TTC549 (cell line): ENCODE data around the gene MAP1LC3B.
"Not testable (repeated sequence)": the region's sequence is repeated elsewhere in the genome, so short reads cannot be mapped to it uniquely, and the experiment has no call there.

Experiments used
- FAIRE-seq: peaks from 2 replicates; lab custom pipeline; 2012; peaks lifted over from hg19 to GRCh38; lab: Jason Lieb, UNC

The MAP1LC3B gene

DNA sequence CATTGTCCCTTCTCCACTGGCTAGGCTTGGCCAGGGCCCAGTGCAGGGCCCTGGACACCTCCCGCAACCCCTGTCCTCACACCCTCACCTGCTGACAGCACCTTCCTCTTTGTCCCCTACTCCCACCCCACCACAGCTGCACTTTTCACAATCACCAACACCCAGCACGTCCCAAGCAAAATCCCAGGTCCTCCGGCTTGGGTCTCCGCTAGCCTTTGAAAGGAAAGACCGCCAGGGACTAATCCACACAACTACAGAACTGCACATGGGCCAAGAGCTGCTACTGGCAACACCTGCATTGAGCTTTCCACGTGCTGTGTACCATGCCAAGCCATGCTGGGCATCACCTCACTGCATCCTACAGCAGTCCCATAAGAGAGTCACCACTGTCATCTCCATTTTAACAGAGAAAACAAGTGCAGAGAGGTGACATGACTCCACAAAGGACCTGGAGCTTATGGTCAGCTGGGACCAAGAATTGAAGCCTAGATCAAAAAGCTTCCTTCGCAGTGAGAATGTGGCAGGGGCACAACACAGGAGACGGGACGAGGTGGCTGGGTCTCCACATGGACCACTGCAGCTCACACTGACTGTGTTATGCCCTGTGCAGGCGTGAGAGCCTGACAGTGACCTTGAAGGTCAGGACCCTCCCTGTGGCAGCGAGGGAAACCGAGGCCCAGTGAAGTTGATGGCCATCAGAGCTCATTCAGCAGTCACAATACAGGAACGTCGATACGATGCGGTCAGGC is 31.1 kb upstream of the MAP1LC3B start:
- FAIRE-seq = no peak

DNA sequence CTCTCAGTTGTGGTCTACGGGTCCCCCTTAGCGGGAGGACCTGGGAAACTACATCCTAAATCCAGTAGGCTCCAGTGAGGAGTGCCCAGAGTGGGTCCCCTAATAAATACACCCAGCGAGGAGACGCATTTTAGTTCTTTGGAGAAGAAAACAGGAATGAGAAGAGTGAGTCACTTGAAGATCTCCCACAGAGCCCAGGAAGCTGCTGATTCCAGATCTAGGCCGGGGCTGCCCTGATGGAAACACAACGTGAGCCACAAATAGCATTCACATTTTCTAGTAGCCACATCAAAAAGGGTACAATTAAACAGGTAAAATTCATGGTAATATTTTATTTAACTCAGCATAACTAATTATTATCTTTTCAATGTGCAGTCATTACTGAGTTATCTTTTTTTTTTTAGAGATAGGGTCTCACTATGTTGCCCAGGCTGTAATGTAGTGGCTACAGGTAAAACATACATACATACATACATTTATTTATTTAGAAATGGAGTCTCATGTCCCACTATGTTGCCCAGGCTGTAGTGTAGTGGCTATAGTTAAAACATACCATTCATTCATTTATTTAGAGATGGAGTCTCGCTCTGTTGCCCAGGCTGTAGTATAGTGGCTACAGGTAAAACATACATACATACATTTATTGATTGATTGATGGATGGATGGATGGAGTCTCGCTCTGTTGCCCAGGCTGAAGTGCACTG is 30.1 kb upstream of the MAP1LC3B start:
- no peak for FAIRE-seq

DNA sequence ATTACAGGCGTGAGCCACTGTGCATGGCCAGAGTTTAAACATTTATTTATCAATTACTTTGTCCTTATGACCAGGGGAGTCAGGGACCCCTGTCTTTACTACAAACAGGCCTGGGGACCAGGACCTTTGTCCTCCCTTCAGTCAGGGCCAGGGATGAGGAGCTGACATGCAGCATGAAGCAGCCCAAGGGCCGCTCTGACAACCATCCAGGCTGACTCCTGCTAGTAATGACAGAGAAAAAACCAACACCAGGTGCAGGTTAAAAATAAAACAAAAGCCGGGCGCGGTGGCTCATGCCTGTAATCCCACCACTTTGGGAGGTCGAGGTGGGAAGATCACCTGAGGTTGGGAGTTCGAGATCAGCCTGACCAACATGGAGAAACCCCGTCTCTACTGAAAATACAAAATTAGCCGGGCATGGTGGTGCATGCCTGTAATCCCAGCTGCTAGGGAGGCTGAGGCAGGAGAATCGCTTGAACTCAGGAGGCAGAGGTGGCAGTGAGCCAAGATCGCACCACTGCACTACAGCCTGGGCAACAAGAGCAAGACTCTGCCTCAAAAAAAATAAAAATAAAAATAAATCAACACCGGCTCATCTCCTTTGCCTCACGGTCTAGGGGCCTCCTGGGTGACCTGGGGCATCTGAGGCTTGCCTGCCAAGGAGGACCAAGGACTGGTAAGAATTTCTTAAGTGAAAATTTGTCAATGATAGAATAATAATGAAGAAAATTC is 29.1 kb upstream of the MAP1LC3B start:
- not testable (repeated sequence) for FAIRE-seq

DNA sequence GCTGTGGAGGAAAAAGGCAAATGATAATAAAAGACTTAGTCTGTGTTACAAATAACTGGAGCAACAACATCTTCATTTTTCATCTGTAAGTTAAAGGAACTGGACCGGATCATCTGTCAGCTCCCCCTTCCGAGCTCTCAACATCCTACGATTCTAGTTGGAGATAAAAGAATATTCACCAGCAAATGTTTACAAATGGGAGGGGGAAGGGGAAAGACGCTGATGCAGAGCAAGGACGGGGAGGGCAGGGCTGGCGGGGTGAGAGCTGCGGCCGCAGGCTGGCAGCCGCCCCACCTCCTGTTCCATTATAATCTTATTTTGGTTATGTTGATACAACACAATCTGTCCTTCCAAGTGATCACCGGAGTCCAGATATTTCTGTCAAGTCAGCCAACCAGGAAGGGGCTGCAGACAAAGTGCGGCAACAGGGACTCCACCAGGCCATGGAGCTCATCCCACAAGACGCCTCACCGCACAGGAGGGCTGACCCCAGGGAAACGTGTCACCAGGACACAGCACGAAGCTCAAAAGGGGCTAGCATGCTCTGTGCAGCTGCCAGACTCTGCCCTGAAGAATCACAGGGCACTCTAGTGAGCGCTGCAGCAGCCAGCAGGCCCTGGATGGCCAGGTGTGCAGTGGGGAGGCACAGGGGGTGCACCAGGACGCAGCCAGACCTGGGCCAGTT is 28.2 kb upstream of the MAP1LC3B start:
- no peak for FAIRE-seq

DNA sequence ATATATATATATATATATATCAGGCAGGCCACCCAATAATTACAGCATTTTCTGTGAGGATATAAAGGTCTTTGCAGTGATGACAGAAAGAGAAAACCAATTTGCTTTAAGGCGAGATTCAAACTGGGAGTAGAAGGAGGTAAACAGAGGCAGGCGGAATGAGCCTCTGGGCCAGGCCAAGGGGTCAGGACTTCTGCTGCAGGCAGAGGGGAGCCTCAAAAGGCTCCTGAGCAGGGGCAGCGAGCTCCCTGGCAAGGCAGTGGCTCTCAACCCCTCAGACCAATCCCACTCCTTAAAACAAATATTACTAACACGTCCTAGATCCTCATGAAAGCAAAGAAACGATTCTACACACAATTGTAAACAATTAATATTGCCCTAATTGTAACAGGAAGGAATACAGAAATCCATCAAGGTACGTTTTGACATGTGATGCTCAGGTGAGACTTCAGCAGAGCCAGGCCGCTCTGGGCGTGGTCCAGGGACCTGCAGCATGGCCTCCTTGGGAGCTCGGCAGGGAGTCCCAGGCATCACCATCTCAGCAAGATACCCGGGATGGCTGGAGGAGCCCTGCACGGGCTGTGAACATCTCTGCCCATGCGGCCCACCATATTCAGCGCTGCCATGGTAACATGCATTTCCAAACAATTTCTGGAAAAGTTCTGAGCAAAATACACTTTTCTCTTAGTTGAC is 27.0 kb upstream of the MAP1LC3B start:
- FAIRE-seq = no peak

DNA sequence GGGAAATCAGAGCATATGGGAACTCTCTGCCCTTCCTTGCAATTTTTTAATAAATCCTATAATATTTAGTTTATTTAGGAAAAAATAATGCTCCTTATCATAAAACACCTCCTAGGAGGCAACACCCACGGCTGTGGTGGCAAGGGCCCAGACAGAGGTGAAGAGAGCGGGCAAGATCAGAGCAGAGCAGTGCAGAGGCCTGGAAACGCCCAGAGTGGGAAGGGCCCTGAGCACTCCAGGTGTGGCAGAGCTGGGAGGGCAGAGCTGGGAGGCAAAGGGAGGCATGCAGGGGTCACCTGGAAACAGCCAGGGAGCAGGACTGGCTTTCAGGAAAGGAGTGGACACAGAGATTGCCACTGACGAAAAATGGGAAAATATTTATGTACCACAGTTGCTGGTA is 25.8 kb upstream of the MAP1LC3B start:
- no peak for FAIRE-seq

DNA sequence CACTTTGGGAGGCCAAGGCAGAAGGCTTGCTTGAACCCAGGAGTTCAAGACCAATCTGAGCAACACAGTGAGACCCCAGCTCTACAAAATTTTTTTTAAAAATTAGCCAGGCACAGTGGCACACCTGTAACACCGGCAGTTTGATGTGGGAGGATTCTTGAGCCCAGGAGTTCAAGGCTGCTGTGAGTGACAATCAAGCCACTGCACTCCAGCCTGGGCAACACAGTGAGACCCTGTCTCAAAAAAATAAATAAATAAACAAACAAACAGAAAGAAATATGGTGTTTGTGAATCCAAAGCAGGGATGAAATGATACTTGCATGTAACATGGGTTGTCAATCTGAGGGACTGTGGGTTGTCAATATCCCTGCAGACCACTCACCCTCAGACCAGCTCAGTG is 25.2 kb upstream of the MAP1LC3B start:
- FAIRE-seq = no peak

DNA sequence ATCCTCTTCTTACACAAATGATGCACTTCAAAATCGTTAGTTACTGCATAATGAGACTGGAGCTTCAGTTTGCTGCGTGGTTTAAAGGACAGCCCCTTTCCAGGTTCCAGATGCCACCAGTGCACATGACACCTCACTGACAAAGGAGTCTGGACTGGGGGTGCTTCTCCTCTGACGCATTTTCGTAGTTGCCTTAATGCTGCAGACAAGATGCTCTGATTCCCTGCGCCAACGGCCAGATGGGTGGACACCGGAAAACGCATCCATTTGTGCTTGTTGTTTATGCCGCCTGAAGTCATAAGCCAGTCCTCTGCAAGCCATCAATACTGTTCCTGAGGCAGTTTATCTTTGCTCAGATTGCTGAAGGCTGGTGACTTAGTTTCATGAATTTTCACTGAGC is 24.6 kb upstream of the MAP1LC3B start:
- no peak for FAIRE-seq

DNA sequence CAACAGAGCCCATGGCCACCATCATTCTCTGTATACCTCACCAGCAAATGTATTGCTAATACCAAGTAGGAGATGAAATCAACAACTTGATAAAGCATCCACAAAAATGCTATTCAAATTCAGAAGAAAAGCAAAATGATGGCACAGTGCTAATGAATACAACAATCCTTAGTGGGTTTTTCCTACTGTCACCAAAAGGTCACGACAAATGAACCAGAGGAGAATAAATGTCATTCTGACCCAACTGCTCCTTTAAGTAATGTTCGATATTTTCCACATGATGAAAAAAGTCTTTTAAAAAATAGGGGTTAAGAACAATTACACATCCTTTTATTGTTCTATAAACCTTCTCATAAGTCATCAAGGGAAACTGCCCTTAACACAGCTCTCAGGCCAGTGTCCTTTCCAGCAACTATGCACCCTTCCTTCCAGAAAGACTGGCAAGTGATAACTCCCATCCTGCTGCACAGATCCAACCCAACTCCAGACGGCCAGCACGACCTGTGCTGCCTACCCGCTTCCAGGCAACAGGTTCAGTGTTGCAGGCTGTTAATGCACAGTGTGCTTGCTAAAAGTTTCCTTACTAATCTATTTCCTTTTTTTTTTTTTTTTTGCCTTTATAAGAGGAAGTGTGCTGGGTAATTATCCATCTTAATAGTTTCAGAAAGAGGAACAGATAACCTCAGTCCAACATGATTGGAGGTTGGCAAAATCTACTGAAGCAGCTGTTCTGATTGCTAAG is 23.9 kb upstream of the MAP1LC3B start:
- FAIRE-seq = no peak

DNA sequence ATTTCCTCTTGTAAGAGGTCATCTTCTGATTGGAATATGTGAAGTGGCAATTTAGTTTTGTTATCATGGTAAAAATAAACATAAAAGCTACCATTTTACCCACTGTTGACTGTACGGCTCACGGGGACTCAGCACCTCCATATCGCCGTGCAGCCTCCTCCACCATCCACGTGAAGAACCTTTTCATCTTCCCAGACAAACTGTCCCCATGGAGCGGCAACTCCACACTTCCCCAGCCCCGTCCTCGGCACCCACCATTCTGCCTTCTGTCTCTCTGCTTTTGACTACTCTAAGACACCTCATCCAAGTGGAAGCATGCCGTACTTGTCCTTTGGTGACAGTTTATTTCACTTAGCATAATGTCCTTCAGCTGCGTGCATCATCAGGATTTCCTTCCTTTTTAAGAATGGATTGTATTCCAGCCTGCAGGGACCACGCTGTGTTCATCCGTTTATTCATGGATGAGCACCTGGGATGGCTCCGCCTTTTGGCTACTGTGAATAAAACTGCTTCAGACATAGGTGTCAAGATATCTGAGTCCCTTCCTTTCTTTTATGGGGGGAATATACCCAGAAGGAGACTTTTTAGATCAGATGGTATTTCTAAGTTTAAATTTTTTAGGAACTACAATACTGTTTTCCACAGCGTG is 22.9 kb upstream of the MAP1LC3B start:
- no peak for FAIRE-seq

DNA sequence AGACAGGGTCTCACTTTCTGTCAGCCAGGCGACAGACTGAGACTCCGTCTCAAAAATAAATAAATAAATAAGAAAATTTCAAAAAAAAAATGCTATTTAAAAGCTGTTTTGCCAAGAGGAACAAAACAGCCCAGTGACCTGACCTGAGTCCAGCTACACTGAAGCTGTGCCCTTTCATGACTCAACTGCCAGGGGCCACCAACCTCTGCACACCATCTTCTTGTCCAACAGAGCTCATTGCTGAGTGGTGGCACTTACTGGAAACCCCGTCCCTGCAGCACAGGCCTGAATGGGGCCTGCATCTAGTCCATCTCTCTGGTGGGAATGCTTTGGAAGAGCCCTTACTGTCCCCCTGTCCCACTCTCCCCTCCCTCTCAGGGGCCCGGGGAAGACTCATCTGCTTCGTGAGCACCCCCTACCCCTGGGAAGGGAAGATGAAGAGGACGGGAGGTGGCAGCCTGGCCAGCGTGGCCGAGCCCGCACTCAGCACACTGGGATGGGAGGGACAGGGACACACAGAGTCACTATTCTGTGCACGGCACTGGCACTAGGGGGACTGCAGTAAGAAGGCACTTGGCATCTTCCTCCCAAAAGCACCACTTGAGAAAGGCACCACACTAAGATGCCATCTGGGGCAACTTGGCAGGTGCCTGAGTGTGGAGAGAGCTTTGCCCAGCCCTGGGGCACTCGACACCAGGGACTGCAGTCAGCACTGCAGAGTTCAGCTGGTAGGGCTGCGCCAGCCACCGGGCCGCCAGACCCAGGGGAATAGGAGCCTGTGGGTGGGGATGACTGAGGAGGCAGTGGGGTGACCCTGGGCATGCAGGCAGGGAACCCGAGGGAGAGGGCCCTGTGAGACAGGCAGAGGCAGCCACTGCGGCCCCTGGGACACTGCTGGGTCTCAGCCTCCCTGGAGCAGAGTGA is 22.1 kb upstream of the MAP1LC3B start:
- no peak for FAIRE-seq

DNA sequence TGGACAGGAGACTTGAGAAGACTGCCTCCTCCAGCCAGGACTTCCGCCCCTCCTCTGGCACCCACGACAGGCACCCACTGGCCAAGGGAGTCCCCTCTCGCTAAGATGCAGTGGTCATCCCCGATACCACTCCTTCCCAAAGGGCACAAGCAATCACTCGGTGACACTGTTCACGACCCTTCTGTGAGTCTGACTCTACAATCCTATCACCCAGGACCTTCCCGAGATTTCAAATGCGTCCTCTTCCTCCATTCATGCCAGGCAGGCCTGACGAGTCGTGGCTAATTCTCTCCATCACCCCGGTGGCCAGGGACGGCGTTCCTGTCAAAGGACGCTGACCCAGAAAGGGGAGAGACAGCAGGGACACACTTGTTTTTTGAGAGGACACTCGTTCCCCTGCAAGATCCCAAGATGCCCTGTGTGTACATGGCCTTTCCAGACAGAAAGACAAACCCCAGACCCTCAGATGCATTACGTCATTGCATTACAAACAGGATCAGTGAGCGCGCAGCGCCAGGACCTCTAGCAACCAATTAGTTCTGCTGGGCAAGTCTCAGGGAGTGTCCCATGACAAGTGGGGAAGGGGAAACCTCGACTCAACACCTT is 20.8 kb upstream of the MAP1LC3B start:
- no peak for FAIRE-seq

DNA sequence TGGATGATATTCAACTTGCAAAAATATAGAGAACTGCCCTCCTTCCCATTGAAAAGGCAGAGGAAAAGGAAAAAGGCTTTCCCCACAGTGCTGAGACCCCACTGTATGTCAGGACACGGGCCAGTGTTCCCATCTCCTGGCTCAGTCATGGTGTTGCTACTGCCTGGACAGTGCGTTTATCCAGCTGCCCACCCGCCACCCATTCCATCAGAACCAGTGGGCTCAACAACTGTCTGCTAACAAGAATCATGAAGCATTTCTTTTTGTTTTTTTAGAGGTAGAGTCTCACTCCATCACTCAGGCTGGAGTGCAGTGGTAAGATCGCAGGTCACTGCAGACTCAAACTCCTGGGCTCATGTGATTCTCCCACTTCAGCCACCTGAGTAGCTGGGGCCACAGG is 19.8 kb upstream of the MAP1LC3B start:
- no peak for FAIRE-seq

DNA sequence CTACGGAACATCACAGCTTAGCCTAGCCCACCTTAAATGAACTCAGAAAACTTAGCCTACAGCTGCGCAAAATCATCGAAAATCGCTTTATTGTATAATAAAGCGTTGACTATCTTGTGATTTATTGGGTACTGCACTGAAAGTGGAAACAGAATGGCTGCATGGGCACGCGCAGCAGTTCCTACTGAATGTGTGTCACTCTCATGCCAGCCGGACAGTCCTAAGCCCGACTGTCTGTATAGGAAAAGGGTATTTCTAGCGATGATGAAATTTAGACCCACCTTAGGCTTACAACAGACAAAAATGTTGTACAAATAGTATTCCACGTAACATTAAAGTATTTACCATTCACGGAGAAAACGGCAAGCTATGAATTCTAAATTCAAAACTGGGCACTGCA is 17.8 kb upstream of the MAP1LC3B start:
- FAIRE-seq = no peak

DNA sequence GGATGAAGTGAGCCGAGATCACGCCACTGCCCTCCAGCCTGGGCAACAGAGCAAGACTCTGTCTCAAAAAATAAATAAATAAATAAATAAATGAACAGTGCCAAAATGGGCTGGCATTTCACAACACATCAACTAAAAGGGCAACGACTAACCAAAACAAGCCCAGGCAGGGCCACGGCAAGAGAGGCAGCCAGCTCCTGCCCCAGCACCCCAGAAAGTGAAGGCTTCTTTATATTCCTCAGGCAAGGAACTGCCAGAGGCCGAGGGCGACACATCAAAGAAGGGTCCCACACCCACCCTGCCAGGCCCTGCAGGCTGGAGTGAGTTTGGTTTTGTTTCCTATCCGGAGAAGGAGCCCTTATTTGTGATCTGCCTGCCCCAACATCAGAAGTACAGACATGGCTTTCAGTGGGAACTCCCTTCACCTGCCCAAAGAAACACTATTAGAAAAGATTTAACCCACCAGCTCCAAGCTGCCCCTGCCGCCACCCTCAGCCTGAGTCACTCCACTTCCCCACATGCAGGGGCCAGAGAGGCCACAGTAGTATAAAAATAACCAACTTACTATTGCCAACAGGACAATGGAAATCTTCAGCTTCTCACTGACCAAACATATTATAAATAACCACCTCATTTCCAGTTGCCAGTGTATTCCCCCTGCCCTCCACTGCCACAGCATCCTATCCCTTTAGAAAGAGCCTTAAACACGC is 16.6 kb upstream of the MAP1LC3B start:
- FAIRE-seq = no peak

DNA sequence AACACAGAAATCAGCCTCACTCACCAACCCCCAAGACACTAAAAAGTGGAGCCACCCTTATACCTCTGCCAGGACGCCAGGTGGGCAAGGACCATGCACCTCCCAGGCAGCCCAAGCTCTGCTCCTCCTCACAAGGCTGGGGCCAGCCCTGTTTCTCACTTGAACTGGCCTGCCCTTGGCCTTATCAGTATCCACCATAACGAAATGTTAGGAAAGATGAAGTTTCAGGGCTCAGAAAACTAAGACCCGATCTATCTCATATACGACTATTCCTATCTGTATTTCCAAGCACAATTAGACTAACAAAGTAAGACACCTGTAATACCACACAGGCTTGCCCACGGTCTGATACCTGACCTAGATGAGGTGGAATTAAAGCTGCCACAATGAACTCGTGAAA is 15.5 kb upstream of the MAP1LC3B start:
- FAIRE-seq = no peak

DNA sequence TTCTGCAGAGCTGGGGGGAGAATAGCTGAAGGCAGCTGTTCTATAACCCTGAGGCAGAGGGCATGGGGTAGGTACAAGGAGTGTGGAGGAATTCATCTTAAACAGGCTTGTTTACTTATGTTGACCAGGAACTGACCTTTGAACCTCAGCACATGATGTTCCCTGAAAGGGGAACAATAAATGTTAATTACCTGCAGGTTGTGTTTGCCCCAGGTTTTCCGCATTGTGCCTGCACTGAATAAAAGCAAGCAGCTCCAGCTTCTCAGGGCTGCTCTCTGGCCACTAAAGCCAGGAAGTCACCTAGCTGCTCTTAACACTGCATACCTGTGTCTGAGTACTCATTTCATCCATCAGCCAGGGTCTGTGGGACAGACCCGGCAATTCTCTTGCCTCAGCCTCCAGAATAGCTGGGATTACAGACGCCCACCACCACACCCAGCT is 12.8 kb upstream of the MAP1LC3B start:
- not testable (repeated sequence) for FAIRE-seq

DNA sequence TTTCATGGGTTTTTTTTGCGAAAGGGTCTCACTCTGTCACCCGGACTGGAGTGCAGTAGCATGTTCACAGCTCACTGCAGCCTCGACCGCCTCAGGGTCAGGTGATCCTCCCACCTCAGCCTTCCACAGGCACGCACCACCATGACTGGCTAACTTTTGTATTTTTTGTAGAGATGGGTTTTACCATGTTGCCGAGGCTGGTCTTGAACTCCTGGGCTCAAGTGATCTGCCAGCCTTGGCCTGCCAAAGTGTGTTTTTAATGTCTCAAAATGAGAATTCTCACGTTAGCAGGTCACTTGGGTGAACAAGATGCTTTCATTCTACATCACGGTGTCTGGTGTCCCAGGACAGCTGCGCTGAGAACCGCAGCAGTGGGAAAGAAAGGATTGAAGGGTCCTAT is 11.7 kb upstream of the MAP1LC3B start:
- FAIRE-seq = no peak

DNA sequence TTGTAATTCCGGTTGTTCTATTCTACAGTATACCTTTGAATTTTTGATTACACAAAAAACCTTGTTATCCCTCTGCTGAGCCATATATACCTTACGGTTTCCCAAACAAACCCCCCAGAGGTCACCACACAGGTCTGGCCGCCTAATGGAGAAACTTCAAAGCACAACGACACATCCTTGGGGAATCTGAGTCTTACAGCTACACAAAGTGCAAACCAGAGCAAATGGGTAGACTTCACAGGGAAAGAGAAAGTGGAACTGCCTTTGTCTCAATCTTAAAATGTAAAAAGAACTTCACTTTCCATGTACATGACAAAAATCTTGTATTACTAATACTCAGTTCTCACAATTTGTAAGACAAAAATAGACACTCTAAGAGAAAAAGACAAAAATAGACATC is 11.3 kb upstream of the MAP1LC3B start:
- FAIRE-seq = no peak
